IMR-90 (cell line): ENCODE results near the gene SELENOH. TPM values are rescaled to one million over a fixed set of nuclear protein-coding genes. Genes with fewer than 3 reads are reported as not detected.

Source experiments
- ATAC-seq: fragments of 200-7000 bp; cut with Tn5 transposase; 2 replicates; pipeline ENCODE4 v1.9.1; 2020; ENCODE audit warnings: low read depth, mild to moderate bottlenecking, moderate library complexity
- BruUV-seq: library from RNA; stranded (reverse); fragments of 400-500 nt; replicated peaks from 2 replicates; lab custom pipeline; 2021; lab: Mats Ljungman, UMichigan
- CTCF ChIA-PET: fragments of 300-600 bp; formaldehyde crosslinking; extraction: SDS; loops from one replicate; lab custom pipeline; 2021; ENCODE audit warnings: antibody characterized with exemption; lab: Yijun Ruan, JAX
- POLR2A ChIA-PET: fragments of 300-600 bp; sonication (Branson Sonifier 250); formaldehyde crosslinking; loops from one replicate; lab custom pipeline; 2022; ENCODE audit warnings: antibody characterized with exemption; ENCODE audit not compliant: unreplicated experiment; lab: Charles Lee
- DNase-seq: peaks from one replicate; pipeline ENCODE4 v3.0.0; 2013
- H2AFZ ChIP-seq: replicated peaks from 2 replicates; pipeline ENCODE3; 2013; ENCODE audit warnings: low read length, mild to moderate bottlenecking; ENCODE audit not compliant: poor library complexity
- H2AK5ac ChIP-seq: 2 replicates; pipeline ENCODE4 v1.6.1; 2013; ENCODE audit warnings: low read depth, low read length, inconsistent platforms
- H2AK9ac ChIP-seq: replicated peaks from 2 replicates; pipeline ENCODE3; 2013; ENCODE audit warnings: mild to moderate bottlenecking, low read depth, low read length, moderate library complexity; ENCODE audit not compliant: poor library complexity
- H2BK120ac ChIP-seq: 2 replicates; pipeline ENCODE4 v1.6.1; 2013; ENCODE audit warnings: low read depth, low read length, inconsistent platforms
- H2BK15ac ChIP-seq: 3 replicates; pipeline ENCODE4 v1.6.1; 2013; ENCODE audit warnings: low read depth, low read length, inconsistent platforms
- H2BK20ac ChIP-seq: 2 replicates; pipeline ENCODE4 v1.6.1; 2013; ENCODE audit warnings: low read depth, mild to moderate bottlenecking, inconsistent platforms, low read length, moderate library complexity
- H2BK5ac ChIP-seq: 2 replicates; pipeline ENCODE4 v1.6.1; 2013; ENCODE audit warnings: mild to moderate bottlenecking, low read depth, low read length, inconsistent platforms; ENCODE audit not compliant: poor library complexity, severe bottlenecking
- H3K14ac ChIP-seq: replicated peaks from 2 replicates; pipeline ENCODE4 v1.6.1; 2013; ENCODE audit warnings: low read depth, low read length, inconsistent platforms
- H3K18ac ChIP-seq: 2 replicates; pipeline ENCODE4 v1.6.1; 2013; ENCODE audit warnings: low read depth, low read length, control low read depth
- H3K23ac ChIP-seq: 2 replicates; pipeline ENCODE4 v1.6.1; 2013; ENCODE audit warnings: low read depth, low read length, inconsistent platforms
- H3K27ac ChIP-seq: 2 replicates; pipeline ENCODE4 v1.5.1; 2013; ENCODE audit warnings: mild to moderate bottlenecking, control low read depth, low read length; ENCODE audit not compliant: insufficient read depth
- H3K27me3 ChIP-seq: 2 replicates; pipeline ENCODE4 v1.6.1; 2013; ENCODE audit warnings: low read length; ENCODE audit not compliant: control insufficient read depth, insufficient read depth
- H3K36me3 ChIP-seq: 2 replicates; pipeline ENCODE4 v1.6.1; 2013; ENCODE audit warnings: low read length, mixed read lengths; ENCODE audit not compliant: control insufficient read depth, insufficient read depth
- H3K4ac ChIP-seq: 2 replicates; pipeline ENCODE4 v1.6.1; 2013; ENCODE audit warnings: low read depth, low read length, inconsistent platforms
- H3K4me1 ChIP-seq: 2 replicates; pipeline ENCODE4 v1.6.1; 2013; ENCODE audit warnings: low read length, mixed read lengths; ENCODE audit not compliant: control insufficient read depth, insufficient read depth
- H3K4me2 ChIP-seq: 2 replicates; pipeline ENCODE4 v1.6.1; 2013; ENCODE audit warnings: low read depth, mild to moderate bottlenecking, control low read depth, low read length, moderate library complexity
- H3K4me3 ChIP-seq: 2 replicates; pipeline ENCODE4 v1.5.1; 2013; ENCODE audit warnings: low read depth, mild to moderate bottlenecking, control low read depth, low read length, moderate library complexity; ENCODE audit not compliant: insufficient read depth
- H3K56ac ChIP-seq: 2 replicates; pipeline ENCODE4 v1.6.1; 2013; ENCODE audit warnings: low read length, inconsistent platforms; ENCODE audit not compliant: insufficient read depth; ENCODE audit errors: extremely low read depth
- H3K79me1 ChIP-seq, 2 experiments: 2 replicates each; pipeline ENCODE4 v1.6.1; 2013; ENCODE audit warnings: low read length in 2 of 2, inconsistent platforms in 1 of 2, low read depth in 1 of 2
- H3K9ac ChIP-seq: 2 replicates; pipeline ENCODE4 v1.6.1; 2013; ENCODE audit warnings: low read depth, low read length, control low read depth
- H3K9me1 ChIP-seq: 2 replicates; pipeline ENCODE4 v1.6.1; 2013; ENCODE audit warnings: low read length, inconsistent platforms; ENCODE audit not compliant: insufficient read depth
- H3K9me3 ChIP-seq: 2 replicates; pipeline ENCODE4 v1.6.1; 2013; ENCODE audit warnings: low read length; ENCODE audit not compliant: control insufficient read depth, insufficient read depth
- H4K20me1 ChIP-seq: 2 replicates; pipeline ENCODE4 v1.6.1; 2013; ENCODE audit warnings: low read length, inconsistent platforms; ENCODE audit not compliant: insufficient read depth
- H4K5ac ChIP-seq: 2 replicates; pipeline ENCODE4 v1.6.1; 2013; ENCODE audit warnings: mild to moderate bottlenecking, low read depth, low read length, control low read depth
- H4K8ac ChIP-seq, 2 experiments: 2 replicates each; pipeline ENCODE4 v1.6.1; 2013; ENCODE audit warnings: low read depth in 2 of 2, low read length in 2 of 2, control low read depth in 1 of 2, inconsistent platforms in 1 of 2
- H4K91ac ChIP-seq: 2 replicates; pipeline ENCODE4 v1.6.1; 2013; ENCODE audit warnings: low read depth, low read length, inconsistent platforms; ENCODE audit not compliant: insufficient read depth
- CTCF ChIP-seq: conservative IDR thresholded peaks from 2 replicates; pipeline ENCODE4 v1.5.1; 2012; ENCODE audit warnings: mild to moderate bottlenecking, low read depth, low read length, improper control_type of control experiment
- ELK1 ChIP-seq: fragments of 150-350 bp; IDR thresholded peaks from 2 replicates; pipeline ENCODE4 v1.6.1; 2016; ENCODE audit warnings: low read depth, mild to moderate bottlenecking, low read length, moderate library complexity, borderline replicate concordance
- MXI1 ChIP-seq: IDR thresholded peaks from 2 replicates; pipeline ENCODE4 v1.6.1; 2012; ENCODE audit warnings: low read depth, mild to moderate bottlenecking, low read length, moderate library complexity, borderline replicate concordance
- RFX5 ChIP-seq: IDR thresholded peaks from 2 replicates; pipeline ENCODE4 v1.8.0; 2012; ENCODE audit warnings: low read depth, mild to moderate bottlenecking, low read length, moderate library complexity
- SMC3 ChIP-seq: fragments of 150-350 bp; IDR thresholded peaks from 2 replicates; pipeline ENCODE4 v1.6.1; 2016; ENCODE audit warnings: low read depth, mild to moderate bottlenecking, antibody characterized with exemption, low read length, moderate library complexity
- WGBS, 2 experiments: methylation state at CpG; one replicate each; pipeline versions ENCODE4 v1.1.5 to v1.1.7; 2013; ENCODE audit warnings: missing lambda C conversion rate in 2 of 2; ENCODE audit not compliant: insufficient read length in 1 of 2; ENCODE audit errors: extremely low coverage in 2 of 2; 5-methylcytosine and 5-hydroxymethylcytosine counted together
- dilution Hi-C: fragments of 300-500 bp; cut with HindIII; formaldehyde crosslinking; loops from one replicate; pipeline ENCODE4 v1.14.3; 2018; ENCODE audit warnings: low sequenced_read_pairs; ENCODE audit not compliant: unreplicated experiment
- in situ Hi-C: fragments of 300-500 bp; cut with MboI; formaldehyde crosslinking; loops from 3 replicates; pipeline ENCODE4 v1.14.3; 2019; ENCODE audit warnings: low sequenced_read_pairs, inconsistent platforms, mixed read lengths
- intact Hi-C: fragments of 100-400 bp; cut with micrococcal nuclease; formaldehyde crosslinking; loops from 2 replicates; pipeline ENCODE4 v1.10.0; 2022
- polyA plus RNA-seq, 3 experiments: library from polyadenylated mRNA; depleted of rRNA; stranded (reverse); fragments of >200 nt; gene quantifications; 2 replicates each; pipeline ENCODE4 v1.2.3, GENCODE V29; 2012; ENCODE audit warnings: low replicate concordance in 1 of 3
- total RNA-seq: library from RNA; depleted of rRNA; stranded (reverse); fragments of >200 nt; gene quantifications from 2 replicates; pipeline ENCODE4 v1.2.3, GENCODE V29; 2012

SELENOH gene
- total and polyA plus RNA-seq, 2 of the 4 experiments (the other 2 are of a cell fraction) = 40.3 to 107 TPM

GRCh38 chr11:57746920-57747319, 5.6 kb downstream of the SELENOH start:
- Histone ChIP-seq H3K79me1 (peaks cover 22 to 33% of the 10 kb centered on the region in 2 experiments), H3K9me1 (0 out of 2 replicates have a peak, but pooled peaks cover 3% of the 10 kb centered on the region), H4K20me1 (no peaks in the 10 kb centered on the region), H3K4ac (no peak overlapping the region), H3K27me3 (no peaks in the 10 kb centered on the region), H3K23ac (no peak overlapping the region), H4K5ac (no peak overlapping the region), H3K14ac (no peak overlapping the region), H2AK5ac (no peak overlapping the region), H3K4me1 (peaks cover 2% of the 10 kb centered on the region; the same call in 1 of the 2 replicates), H4K91ac (no peak overlapping the region), H2BK120ac (no peak overlapping the region), H3K9me3 (no peaks in the 10 kb centered on the region), H2BK5ac (no peak overlapping the region), H3K56ac (no peak overlapping the region), H3K4me3 (no peak overlapping the region), H2AK9ac (no peak overlapping the region), H3K36me3 (peaks cover 35% of the 10 kb centered on the region), H2BK15ac (no peak overlapping the region), H3K9ac (no peak overlapping the region), H2BK20ac (no peak overlapping the region), H3K4me2 (no peak overlapping the region), H3K27ac (no peak overlapping the region), H3K18ac (no peak overlapping the region), H4K8ac (no peak overlapping the region), H2AFZ (no peak overlapping the region)
- in situ Hi-C loops (loop anchor here (5.0 to 10.0 kb wide), 2 partner anchors 55 to 768 kb away; no protein-coding TSS in a partner anchor), intact Hi-C loops (loop anchor here (10.0 kb wide), 1 partner anchor 538 kb away; no protein-coding TSS in a partner anchor), dilution Hi-C loops (no loop called here)
- POLR2A ChIA-PET = no interaction called here
- WGBS, 2 experiments = no CpG with 5 or more reads among the region's 1 CpG
- no TSS peak for BruUV-seq
- DNase-seq (no peak), ATAC-seq (no peak)
- CTCF ChIA-PET = interaction anchor here (0.6 kb wide), 1 partner anchor 60 kb away, joined by 3 read pairs; no protein-coding TSS in a partner anchor
- TF ChIP-seq SMC3 = no peak
- no peak for TF ChIP-seq MXI1
- no peak for TF ChIP-seq RFX5
- TF ChIP-seq ELK1 = no peak
- no peak for TF ChIP-seq CTCF
